ENCODE measurements around the gene LGALS14.

GRCh38 chr19:39692166-39692565 is 12.1 kb upstream of the LGALS14 start:
- TF ChIP-seq, protein P1, sequence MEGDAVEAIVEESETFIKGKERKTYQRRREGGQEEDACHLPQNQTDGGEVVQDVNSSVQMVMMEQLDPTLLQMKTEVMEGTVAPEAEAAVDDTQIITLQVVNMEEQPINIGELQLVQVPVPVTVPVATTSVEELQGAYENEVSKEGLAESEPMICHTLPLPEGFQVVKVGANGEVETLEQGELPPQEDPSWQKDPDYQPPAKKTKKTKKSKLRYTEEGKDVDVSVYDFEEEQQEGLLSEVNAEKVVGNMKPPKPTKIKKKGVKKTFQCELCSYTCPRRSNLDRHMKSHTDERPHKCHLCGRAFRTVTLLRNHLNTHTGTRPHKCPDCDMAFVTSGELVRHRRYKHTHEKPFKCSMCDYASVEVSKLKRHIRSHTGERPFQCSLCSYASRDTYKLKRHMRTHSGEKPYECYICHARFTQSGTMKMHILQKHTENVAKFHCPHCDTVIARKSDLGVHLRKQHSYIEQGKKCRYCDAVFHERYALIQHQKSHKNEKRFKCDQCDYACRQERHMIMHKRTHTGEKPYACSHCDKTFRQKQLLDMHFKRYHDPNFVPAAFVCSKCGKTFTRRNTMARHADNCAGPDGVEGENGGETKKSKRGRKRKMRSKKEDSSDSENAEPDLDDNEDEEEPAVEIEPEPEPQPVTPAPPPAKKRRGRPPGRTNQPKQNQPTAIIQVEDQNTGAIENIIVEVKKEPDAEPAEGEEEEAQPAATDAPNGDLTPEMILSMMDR (IDR thresholded peaks at IDR 0.05), result no peak
- no peak for TF ChIP-seq POLR2A (IDR thresholded peaks at IDR 0.05)
- TF ChIP-seq POLR2AphosphoS5 (IDR thresholded peaks at IDR 0.05), result no peak
